Cardiac fibroblast (primary cell): ENCODE data around the gene SERINC5.
A peak's percentile ranks its signal among the peaks of the same experiment; 100 is the strongest.

ENCODE experiments used
- DNase-seq, 2 donors: peaks; one replicate each; pipeline versions ENCODE4 v3.0.0 to v3.0.0-alpha.2; 2010; ENCODE audit warnings: low read depth in 2 of 2
- H3K4me3 ChIP-seq, 2 donors: replicated peaks in 1 of 2; 1 replicate in 1 of 2; 2 replicates in 1 of 2; pipeline ENCODE4 v1.5.1; 2011; ENCODE audit warnings: low read depth in 2 of 2, low read length in 2 of 2, mild to moderate bottlenecking in 2 of 2, moderate library complexity in 1 of 2
- TF ChIP-seq, protein P1 (sequence below): IDR thresholded peaks from one replicate; pipeline ENCODE4 v1.5.1; 2011; ENCODE audit warnings: low read depth, mild to moderate bottlenecking, low read length, inconsistent platforms

Gene SERINC5

DNA sequence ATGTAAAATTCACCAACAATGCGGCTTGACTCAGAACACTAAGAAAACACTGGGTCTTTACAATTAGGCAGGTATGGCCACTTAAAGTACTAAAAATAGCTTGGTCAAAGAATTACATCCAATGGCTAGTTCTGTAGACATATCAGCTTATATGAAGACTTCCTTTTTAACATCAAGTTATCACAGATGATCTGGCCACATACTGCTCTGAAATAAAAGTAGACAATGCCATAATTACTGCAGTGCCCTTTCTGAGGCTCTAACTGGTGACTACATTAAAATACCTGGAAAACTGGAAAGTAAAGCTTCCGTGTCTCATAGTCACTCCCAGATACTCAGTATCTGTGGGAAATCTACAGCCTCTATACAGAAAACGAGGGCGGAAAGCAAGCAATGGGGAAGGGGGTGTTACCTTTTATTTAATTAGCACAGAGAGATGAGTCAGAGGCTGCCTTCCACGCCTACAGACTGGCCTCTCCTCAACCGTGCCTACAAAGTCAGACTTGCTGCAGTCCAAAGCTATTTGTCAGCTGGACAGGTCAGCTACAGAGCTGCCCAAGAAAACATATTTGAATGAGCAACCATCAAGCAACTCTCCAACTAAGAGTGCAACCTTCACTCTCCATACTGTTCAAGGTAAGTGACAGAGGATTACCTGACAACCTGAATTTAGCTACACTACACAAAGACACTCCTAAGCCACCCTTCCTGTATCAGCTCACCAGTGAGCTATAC, 8.7 kb downstream of the SERINC5 start:
- TF ChIP-seq, protein P1, sequence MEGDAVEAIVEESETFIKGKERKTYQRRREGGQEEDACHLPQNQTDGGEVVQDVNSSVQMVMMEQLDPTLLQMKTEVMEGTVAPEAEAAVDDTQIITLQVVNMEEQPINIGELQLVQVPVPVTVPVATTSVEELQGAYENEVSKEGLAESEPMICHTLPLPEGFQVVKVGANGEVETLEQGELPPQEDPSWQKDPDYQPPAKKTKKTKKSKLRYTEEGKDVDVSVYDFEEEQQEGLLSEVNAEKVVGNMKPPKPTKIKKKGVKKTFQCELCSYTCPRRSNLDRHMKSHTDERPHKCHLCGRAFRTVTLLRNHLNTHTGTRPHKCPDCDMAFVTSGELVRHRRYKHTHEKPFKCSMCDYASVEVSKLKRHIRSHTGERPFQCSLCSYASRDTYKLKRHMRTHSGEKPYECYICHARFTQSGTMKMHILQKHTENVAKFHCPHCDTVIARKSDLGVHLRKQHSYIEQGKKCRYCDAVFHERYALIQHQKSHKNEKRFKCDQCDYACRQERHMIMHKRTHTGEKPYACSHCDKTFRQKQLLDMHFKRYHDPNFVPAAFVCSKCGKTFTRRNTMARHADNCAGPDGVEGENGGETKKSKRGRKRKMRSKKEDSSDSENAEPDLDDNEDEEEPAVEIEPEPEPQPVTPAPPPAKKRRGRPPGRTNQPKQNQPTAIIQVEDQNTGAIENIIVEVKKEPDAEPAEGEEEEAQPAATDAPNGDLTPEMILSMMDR: no peak
- DNase-seq: peak; percentile 90 to 94
- peak overlapping the region in 1 of 2 donors; percentile 9 for H3K4me3 ChIP-seq

DNA sequence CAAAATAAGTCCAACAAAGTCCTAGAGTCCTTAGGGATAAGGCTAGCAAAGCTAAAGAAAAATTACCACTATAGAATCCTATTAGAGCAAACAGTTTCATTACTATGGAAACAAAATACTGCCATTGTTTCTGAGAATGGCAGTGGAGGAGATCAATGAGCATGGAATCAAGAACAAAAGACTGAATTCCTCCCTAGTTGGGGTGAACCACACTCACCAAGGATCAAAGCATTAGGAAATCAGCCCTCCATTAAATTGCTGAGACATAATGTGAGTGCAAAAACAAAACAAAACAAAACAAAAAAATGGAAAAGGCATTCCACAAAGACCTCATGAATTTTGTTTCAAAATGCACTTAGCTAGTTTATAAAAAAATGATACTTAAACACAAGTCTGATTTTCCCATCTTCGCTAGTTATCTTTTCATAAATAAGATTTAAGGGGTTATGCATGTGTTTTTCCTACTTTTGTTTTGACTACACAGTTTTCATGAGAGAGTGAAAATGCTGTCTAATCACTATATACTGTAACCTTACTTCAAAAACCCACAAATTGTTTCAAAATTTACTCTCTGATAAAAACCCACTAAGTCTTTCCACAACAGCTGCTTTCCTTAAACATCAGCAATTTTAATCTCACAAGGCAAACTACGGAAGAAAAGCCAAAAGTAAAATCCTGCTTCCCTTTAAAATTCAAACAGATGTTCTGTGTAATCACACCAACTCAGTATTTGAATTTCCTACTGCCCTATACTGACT, 9.7 kb downstream of the SERINC5 start:
- H3K4me3 ChIP-seq: no peak overlapping the region
- DNase-seq: peak; percentile 68 to 73
- TF ChIP-seq, protein P1: no peak

DNA sequence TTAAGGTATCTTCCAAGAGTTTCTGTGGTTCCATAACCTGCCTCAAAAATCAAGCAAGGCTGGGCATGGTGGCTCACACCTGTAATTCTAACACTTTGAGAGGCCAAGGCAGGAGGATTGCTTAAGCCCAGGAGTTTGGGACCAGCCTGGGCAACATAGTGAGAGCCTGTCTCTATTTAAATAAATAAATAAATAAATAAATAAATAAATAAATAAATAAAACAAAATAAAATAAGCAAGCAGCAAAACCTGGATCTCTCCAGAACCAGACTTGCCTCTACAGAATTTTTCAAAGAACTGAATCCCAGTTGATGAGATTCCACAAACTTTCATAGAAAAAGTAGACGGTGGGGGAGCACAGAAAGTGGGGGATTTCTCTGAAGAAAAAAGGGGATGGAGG, 12.3 kb downstream of the SERINC5 start:
- no peak for DNase-seq
- TF ChIP-seq, protein P1: no peak
- H3K4me3 ChIP-seq: no peak overlapping the region

DNA sequence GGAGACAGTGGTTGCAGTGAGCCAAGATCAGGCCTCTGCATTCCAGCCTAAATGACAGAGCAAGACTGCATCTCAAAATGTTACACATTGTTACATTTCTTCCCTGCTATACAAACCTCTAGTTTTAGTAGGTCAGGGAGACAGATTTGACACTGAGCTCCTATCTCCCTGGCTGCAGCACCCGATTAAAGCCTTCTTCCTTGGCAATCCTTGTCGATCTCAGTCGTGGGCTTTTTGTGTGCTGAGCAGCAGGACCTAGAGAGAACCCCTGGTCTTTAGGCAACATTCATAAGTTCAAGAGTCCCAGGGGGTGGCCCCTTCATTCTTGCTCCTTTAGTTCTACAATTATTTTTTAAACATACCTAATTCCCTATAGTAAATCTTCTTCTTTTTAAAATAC, 13.0 kb downstream of the SERINC5 start:
- TF ChIP-seq, protein P1: no peak
- H3K4me3 ChIP-seq: no peak overlapping the region
- no peak for DNase-seq

DNA sequence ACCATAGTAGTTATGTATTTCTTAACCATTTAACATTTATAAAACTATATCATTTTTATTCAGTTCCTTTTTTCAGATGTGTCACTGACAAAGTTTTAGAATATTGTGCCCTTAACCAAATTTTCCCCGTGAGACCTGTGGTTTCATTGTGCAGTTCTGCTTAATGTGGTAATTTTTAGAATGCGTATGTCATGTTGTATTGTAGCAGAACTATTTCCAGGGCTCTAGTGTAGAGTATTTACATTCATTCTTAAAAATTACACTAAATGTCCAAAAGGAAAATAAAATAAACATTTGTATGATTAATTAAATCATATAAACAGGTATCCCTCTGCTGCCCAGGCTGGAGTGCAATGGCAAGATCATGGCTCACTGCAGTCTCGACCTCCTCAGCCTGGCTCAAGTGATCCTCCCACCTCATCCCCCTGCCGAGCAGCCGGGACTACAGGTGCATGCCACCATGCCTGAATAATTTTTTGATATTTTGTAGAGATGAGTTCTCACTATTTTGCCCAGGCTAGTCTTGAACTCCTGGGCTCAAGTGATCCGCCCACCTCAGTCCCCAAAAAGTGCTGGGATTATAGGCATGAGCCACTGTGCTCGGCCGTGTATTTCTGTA, 15.4 kb downstream of the SERINC5 start:
- DNase-seq: no peak
- H3K4me3 ChIP-seq: no peak overlapping the region
- TF ChIP-seq, protein P1: no peak

DNA sequence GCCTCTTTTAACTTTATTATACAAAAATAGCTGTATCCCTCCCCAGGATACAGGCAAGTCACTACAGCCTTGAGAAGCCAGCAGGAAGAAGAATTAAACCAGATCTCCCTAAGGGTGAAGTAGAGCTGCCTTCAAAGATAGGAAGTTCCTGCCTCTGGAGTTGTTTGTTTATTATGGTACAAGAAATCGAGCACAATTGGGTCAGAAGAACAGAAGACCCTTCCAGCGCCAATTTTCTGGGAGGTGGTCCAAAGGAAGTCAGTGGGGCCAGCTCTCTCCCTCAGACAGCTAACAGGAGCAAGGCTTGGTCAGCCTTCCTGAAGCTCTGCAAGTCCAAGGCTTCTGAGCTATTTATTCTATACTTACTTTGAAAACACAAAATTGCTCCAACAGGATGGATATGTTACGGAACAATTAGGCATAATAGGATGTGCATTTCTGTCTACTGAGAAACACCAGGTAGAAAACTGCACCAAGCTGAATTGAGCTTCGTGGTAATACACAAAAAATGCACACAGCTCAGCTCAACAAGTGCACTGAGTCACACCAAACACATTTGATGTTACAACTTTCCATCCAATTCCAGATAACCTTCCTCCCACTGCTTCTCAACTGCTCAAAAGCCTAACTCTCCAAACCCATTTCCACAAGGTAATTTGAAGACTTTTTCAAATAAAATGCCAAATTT, 16.0 kb downstream of the SERINC5 start:
- peak; percentile 37 to 49 for DNase-seq
- TF ChIP-seq, protein P1: no peak
- H3K4me3 ChIP-seq: no peak overlapping the region
